ENCODE measurements around the gene ZSWIM5.
"Not testable (repeated sequence)": the region's sequence is repeated elsewhere in the genome, so short reads cannot be mapped to it uniquely, and the experiment has no call there.

ZSWIM5 gene

GRCh38 chr1:45136984-45137383 is 69.4 kb downstream of the ZSWIM5 start:
- no peak for DNase-seq

DNA sequence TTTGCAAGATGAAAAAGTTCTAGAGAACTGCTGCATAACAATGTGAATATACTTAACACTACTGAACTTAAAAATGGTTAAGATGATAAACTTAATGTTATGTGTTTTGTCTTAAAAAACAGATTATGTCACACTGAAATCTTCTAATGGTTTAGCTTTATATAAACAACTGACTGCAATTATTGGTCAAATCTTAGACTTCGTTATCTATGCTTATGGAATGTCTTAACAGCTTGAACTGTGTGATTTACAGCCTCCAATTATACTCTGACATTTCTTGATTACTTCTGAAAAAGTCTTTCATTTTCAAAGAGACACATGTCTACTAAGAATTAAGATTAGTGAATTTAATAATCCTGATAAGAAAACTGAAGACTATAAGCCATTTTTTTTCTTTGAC is 71.1 kb downstream of the ZSWIM5 start:
- no peak for DNase-seq

DNA sequence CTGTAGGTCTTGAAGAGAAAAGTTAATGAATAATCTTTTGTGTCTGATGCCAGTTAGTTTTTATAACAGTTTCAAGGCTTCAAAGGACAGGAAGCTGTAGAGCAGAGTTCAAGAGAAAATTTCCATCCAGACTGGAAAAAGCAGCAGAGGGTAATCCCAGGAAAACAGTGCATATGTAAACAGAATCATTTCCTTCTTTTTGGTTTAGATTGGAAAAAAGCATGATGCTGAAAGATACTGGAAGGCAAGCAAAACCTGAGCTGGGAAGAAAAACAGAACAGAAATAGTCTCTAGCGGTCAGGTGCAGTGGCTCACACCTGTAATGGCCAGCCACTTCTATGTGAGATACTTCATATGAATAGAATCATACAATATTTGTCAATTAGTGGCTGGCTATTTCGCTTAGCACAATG is 71.9 kb downstream of the ZSWIM5 start:
- DNase-seq: no peak

- DNase-seq: not testable (repeated sequence)
Observed at GRCh38 chr1:45132719-45133118, 73.7 kb downstream of the ZSWIM5 start.

- DNase-seq: no peak
Observed at GRCh38 chr1:45123358-45123757, 83.0 kb downstream of the ZSWIM5 start.

GRCh38 chr1:45122724-45123123 is 83.7 kb downstream of the ZSWIM5 start:
- no peak for DNase-seq

DNA sequence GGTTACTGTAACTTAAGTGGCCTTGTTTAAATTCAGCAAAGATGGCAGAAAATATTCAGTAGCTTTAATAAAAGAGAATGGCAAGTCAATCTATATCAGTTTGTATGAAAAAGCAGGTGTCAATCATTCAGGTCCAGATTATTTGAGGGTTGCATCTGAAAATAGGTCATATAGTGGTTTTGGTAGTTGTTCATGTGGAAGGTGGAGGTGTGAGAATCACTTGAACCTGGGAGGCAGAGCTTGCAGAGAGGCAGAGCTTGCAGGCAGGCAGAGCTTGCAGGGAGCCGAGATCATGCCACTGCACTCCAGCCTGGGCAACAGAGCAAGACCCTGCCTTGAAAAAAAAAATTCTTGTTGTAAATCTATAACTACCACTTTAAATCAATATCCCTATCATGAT is 88.6 kb downstream of the ZSWIM5 start:
- DNase-seq: no peak

DNA sequence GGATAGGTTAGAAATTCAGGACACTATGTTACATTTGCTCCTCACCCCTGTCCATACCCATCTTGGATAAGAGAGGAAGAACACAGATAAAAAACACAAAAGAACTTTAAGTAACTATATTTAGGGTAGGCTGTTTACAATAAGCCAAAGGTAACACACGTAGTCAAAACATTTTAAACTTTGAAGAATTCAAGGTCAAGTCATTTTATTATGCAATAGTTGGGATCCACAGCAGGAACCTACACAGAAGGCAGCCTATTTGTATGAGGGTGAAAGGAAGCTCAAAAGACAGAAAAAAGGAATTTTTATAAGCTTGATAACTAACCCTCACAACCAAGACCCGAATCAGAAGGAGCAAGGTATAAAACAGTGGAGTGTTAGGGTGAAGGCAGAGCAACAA is 89.6 kb downstream of the ZSWIM5 start:
- no peak for DNase-seq

DNA sequence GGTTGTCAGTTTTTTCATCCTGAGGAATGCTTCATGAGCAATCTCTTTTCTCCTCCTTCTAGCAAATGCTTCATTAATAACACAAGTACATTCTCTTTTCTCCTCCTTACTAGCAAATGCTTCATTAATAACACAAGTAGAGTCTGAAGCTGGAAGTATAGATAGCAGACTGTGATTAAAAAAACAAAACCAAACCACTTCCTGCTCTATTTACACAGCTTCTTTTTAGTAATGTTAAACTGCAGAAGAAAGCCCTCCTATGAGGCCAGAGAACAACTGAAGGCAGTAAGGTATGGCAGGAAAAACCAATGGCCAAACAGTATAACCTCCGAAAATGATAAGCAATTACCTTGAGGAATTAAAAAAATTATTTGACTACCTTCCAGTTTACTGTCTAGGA is 90.1 kb downstream of the ZSWIM5 start:
- no peak for DNase-seq

- DNase-seq: not testable (repeated sequence)
Observed at GRCh38 chr1:45115198-45115597, 91.2 kb downstream of the ZSWIM5 start.

- no peak for DNase-seq
Observed at GRCh38 chr1:45112661-45113060, 93.7 kb downstream of the ZSWIM5 start.

- no peak for DNase-seq
Observed at GRCh38 chr1:45111239-45111638, 95.2 kb downstream of the ZSWIM5 start.

GRCh38 chr1:45107782-45108181 is 98.6 kb downstream of the ZSWIM5 start:
- no peak for DNase-seq

- DNase-seq: not testable (repeated sequence)
Observed at GRCh38 chr1:45106864-45107263, 99.5 kb downstream of the ZSWIM5 start.

DNA sequence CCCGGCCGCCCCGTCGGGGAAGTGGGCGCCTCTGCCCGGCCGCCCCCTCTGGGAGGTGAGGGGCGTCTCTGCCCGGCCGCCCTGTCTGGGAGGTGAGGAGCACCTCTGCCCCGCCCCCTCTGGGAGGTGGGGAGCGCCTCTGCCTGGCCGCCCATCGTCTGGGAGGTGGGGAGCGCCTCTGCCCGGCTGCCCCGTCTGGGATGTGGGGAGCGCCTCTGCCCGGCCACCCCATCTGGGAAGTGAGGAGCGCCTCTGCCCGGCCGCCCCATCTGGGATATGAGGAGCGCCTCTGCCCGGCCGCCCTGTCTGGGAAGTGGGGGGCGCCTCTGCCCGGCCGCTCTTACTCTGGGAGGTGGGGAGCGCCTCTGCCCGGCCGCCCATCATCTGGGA is 100.3 kb downstream of the ZSWIM5 start:
- DNase-seq: not testable (repeated sequence)

DNA sequence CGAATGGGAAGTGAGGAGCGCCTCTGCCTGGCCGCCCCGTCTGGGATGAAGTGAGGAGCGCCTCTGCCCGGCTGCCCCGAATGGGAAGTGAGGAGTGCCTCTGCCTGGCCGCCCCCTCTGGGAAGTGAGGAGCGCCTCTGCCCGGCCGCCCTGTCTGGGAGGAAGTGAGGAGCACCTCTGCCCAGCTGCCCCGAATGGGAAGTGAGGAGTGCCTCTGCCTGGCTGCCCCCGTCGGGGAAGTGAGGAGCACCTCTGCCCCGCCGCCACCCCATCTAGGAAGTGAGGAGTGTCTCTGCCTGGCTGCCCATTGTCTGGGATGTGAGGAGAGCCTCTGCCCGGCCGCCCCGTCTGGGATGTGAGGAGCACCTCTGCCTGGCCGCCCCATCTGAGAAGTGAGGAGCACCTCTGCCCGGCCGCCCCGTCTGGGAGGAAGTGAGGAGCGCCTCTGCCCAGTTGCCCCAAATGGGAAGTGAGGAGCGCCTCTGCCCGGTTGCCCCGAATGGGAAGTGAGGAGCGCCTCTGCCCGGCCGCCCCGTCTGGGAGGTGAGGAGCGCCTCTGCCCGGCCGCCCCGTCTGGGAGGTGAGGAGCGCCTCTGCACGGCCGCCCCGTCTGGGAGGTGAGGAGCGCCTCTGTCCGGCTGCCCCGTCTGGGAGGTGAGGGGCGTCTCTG is 100.8 kb downstream of the ZSWIM5 start:
- not testable (repeated sequence) for DNase-seq

GRCh38 chr1:45103534-45103933 is 102.9 kb downstream of the ZSWIM5 start:
- no peak for DNase-seq

DNA sequence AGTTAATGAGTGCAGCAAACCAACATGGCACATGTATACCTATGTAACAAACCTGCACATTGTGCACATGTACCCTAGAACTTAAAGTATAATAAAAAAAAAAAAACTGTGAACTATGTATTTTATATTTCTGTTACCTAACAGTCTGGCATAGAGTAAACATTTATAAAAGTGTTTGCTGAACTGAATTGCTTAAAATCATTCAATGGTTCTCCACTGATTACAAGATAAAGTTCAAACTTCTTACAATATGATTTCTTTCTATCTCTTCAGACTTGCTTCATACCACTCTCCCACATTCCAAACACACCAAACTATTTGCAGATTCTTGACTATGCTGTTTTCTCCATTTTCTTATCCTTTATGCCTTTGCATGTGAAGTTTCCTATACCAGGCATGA is 104.5 kb downstream of the ZSWIM5 start:
- no peak for DNase-seq

- DNase-seq: not testable (repeated sequence)
Observed at GRCh38 chr1:45101528-45101927, 104.9 kb downstream of the ZSWIM5 start.

- DNase-seq: no peak
Observed at GRCh38 chr1:45097944-45098343, 108.5 kb downstream of the ZSWIM5 start.

DNA sequence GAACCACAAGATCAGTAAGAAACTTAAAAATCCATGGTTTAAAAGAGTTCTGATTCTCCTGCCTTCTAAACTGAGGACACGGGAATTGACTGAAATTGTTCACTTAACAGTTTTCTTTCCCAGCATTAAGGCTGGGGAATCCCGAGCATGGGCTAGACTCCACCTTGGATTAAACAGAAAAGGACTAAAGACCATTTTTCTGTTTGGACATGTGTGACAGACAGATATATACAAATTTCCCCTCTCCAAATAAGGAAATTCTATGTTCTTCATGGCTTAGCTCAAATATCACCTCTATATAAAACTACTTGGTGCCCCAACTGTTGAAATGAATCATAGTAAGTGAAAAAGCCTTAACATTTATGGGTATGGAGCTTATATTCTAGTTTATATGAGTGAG is 109.3 kb downstream of the ZSWIM5 start:
- no peak for DNase-seq

GRCh38 chr1:45095450-45095849 is 111.0 kb downstream of the ZSWIM5 start:
- DNase-seq: no peak

DNA sequence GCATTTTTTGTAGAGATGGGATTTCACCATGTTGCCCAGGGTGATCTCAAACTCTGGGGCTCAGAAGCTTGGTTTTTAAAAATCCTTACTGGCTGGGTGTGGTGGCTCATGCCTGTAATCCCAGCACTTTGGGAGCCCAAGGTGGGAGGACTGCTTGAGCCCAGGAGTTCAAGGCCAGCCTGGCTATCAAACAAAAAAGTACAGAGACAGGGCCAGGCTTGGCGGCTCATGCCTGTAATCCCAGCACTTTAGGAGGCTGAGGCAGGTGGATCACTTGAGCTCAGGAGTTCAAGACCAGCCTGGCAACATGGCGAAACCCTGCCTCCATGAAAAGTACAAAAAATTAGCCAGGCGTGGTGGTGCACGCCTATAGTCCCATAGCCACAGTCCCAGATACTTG is 112.0 kb downstream of the ZSWIM5 start:
- not testable (repeated sequence) for DNase-seq

DNA sequence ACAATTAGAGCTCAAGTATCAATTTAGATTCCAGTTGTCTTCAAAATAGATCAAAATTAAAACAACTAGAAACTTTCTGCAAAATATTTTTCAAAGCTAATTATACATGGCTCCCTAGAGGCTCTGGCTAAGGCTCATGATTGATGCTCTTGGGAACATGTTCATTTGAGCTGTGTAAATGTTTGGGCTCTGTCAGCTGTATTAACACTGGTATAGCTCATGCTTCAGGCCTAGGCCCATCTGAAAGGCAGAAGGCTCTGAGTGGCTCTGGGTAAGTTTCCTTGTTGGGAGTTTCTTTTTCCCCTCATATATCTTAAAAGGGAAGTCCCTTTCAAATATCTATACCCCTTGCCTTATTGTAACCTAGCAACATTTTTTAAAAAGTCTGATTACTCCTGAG is 113.1 kb downstream of the ZSWIM5 start:
- DNase-seq: no peak

- DNase-seq: no peak
Observed at GRCh38 chr1:45089711-45090110, 116.7 kb downstream of the ZSWIM5 start.
